ENCODE results near the gene FKBP4. TPM values are rescaled to one million over a fixed set of nuclear protein-coding genes. Genes with fewer than 3 reads are reported as not detected.

The FKBP4 gene
- total and polyA plus RNA-seq, 2 of the 13 experiments (the other 11 are each of a cell fraction or from before 2014, with no cell fraction given), result 25.7 to 66.1 TPM

DNA sequence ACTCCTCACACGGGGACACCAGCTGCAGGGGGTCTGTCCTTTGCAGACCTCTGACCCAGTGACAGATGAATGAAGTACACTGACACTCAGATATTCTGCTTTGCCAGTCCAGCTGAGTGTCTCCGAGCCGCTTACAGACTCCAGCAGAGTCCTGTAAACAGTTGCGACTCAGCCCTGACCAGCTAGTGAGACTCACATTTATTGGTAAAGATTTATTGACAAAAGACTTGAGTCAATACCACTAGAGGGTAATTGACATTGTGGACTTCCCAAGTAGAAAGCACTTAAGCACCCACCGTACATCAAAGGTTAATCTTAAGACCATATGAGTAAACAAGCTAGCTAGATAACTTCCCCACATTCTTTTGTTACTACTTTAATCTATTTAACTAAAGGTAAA, 9.8 kb upstream of the FKBP4 start:
- ATAC-seq (peak; percentile 32; the same call in 1 of the 3 replicates), DNase-seq (ENCODE audit: low spot score) (peak; percentile 31), FAIRE-seq (no peak)
- Histone ChIP-seq H3K9ac (ENCODE audit: insufficient read depth, low read depth, low read length) (no peak overlapping the region), H3K4me2 (ENCODE audit: low read depth, low read length) (no peak overlapping the region; the same call in 1 of the 2 replicates), H3K9me3 (ENCODE audit: low read length) (no peaks in the 10 kb centered on the region), H2AFZ (ENCODE audit: low read length) (no peak overlapping the region), H3K79me2 (ENCODE audit: insufficient read depth, low read length) (no peaks in the 10 kb centered on the region), H3K27ac (ENCODE audit: extremely low read length, insufficient read depth, low read length) (no peak overlapping the region), H3K4me3 (replicated peaks in 1 of 3; ENCODE audit: insufficient read depth in 1 of 3, low read depth in 2 of 3, low read length in 3 of 3) (no peak overlapping the region), H3K4me1 (ENCODE audit: insufficient read depth, low read length) (peaks cover 19% of the 10 kb centered on the region), H4K20me1 (ENCODE audit: insufficient read depth, low read length) (no peaks in the 10 kb centered on the region), H3K36me3 (replicated peaks in 1 of 2; ENCODE audit: control insufficient read depth in 1 of 2, insufficient read depth in 2 of 2, low read length in 2 of 2) (no peaks in the 10 kb centered on the region), H3K27me3 (ENCODE audit: control insufficient read depth in 1 of 2, insufficient read depth in 2 of 2, low read length in 2 of 2) (peaks cover 1 to 28% of the 10 kb centered on the region in 2 experiments; a peak in 2 of 5 replicates)
- intact Hi-C loops (cut with micrococcal nuclease; ENCODE audit: unreplicated experiment), result no loop called here
- CTCF ChIA-PET (ENCODE audit: low intra/inter-chr PET ratio, low total read pairs), result no interaction called here
- BruUV-seq (replicated peaks), result no TSS peak
- WGBS (ENCODE audit: low lambda C conversion rate), result 5% methylated on average over 4 of the region's 5 CpGs
- in situ Hi-C loops (cut with HindIII; ENCODE audit: extremely low pct_ligation_motif_present, low pct_unique_long_range_greater_than_20kb), result no loop called here
- POLR2A ChIA-PET, result no interaction called here
- TF ChIP-seq JUN (CRISPR knock-in tag; IDR thresholded peaks at IDR 0.05) (no peak), SP4 (CRISPR knock-in tag; IDR thresholded peaks at IDR 0.05) (no peak), SP140L (CRISPR knock-in tag; IDR thresholded peaks at IDR 0.05; ENCODE audit: borderline replicate concordance) (no peak), ZNF431 (CRISPR knock-in tag; IDR thresholded peaks at IDR 0.05; ENCODE audit: borderline replicate concordance, low read depth) (no peak), KLF6 (CRISPR knock-in tag; IDR thresholded peaks at IDR 0.05) (no peak), HOXD1 (CRISPR knock-in tag; IDR thresholded peaks at IDR 0.05) (no peak), CHCHD3 (CRISPR knock-in tag; IDR thresholded peaks at IDR 0.05) (no peak), EED (CRISPR knock-in tag; IDR thresholded peaks at IDR 0.05) (no peak), ESRRA (CRISPR knock-in tag; IDR thresholded peaks at IDR 0.05; ENCODE audit: low read depth) (no peak)
- TF ChIP-seq, protein P1, sequence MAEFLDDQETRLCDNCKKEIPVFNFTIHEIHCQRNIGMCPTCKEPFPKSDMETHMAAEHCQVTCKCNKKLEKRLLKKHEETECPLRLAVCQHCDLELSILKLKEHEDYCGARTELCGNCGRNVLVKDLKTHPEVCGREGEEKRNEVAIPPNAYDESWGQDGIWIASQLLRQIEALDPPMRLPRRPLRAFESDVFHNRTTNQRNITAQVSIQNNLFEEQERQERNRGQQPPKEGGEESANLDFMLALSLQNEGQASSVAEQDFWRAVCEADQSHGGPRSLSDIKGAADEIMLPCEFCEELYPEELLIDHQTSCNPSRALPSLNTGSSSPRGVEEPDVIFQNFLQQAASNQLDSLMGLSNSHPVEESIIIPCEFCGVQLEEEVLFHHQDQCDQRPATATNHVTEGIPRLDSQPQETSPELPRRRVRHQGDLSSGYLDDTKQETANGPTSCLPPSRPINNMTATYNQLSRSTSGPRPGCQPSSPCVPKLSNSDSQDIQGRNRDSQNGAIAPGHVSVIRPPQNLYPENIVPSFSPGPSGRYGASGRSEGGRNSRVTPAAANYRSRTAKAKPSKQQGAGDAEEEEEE (CRISPR knock-in tag; IDR thresholded peaks at IDR 0.05; ENCODE audit: borderline replicate concordance), result no peak
- TF ChIP-seq, protein P2, sequence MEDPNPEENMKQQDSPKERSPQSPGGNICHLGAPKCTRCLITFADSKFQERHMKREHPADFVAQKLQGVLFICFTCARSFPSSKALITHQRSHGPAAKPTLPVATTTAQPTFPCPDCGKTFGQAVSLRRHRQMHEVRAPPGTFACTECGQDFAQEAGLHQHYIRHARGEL (CRISPR knock-in tag; IDR thresholded peaks at IDR 0.05), result no peak
- TF ChIP-seq, protein P3, sequence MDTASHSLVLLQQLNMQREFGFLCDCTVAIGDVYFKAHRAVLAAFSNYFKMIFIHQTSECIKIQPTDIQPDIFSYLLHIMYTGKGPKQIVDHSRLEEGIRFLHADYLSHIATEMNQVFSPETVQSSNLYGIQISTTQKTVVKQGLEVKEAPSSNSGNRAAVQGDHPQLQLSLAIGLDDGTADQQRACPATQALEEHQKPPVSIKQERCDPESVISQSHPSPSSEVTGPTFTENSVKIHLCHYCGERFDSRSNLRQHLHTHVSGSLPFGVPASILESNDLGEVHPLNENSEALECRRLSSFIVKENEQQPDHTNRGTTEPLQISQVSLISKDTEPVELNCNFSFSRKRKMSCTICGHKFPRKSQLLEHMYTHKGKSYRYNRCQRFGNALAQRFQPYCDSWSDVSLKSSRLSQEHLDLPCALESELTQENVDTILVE (CRISPR knock-in tag; IDR thresholded peaks at IDR 0.05), result no peak
- TF ChIP-seq, protein P4, sequence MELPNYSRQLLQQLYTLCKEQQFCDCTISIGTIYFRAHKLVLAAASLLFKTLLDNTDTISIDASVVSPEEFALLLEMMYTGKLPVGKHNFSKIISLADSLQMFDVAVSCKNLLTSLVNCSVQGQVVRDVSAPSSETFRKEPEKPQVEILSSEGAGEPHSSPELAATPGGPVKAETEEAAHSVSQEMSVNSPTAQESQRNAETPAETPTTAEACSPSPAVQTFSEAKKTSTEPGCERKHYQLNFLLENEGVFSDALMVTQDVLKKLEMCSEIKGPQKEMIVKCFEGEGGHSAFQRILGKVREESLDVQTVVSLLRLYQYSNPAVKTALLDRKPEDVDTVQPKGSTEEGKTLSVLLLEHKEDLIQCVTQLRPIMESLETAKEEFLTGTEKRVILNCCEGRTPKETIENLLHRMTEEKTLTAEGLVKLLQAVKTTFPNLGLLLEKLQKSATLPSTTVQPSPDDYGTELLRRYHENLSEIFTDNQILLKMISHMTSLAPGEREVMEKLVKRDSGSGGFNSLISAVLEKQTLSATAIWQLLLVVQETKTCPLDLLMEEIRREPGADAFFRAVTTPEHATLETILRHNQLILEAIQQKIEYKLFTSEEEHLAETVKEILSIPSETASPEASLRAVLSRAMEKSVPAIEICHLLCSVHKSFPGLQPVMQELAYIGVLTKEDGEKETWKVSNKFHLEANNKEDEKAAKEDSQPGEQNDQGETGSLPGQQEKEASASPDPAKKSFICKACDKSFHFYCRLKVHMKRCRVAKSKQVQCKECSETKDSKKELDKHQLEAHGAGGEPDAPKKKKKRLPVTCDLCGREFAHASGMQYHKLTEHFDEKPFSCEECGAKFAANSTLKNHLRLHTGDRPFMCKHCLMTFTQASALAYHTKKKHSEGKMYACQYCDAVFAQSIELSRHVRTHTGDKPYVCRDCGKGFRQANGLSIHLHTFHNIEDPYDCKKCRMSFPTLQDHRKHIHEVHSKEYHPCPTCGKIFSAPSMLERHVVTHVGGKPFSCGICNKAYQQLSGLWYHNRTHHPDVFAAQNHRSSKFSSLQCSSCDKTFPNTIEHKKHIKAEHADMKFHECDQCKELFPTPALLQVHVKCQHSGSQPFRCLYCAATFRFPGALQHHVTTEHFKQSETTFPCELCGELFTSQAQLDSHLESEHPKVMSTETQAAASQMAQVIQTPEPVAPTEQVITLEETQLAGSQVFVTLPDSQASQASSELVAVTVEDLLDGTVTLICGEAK (IDR thresholded peaks at IDR 0.05), result no peak
- TF ChIP-seq, protein P4 (CRISPR knock-in tag; IDR thresholded peaks at IDR 0.05), result peak; percentile 52; the same call in 1 of the 2 replicates

All from HepG2 (cell line).